ENCODE measurements around the gene HSPA5.
A peak's percentile ranks its signal among the peaks of the same experiment; 100 is the strongest.
"Not testable (repeated sequence)": the region's sequence is repeated elsewhere in the genome, so short reads cannot be mapped to it uniquely, and the experiment has no call there.

Gene HSPA5

DNA sequence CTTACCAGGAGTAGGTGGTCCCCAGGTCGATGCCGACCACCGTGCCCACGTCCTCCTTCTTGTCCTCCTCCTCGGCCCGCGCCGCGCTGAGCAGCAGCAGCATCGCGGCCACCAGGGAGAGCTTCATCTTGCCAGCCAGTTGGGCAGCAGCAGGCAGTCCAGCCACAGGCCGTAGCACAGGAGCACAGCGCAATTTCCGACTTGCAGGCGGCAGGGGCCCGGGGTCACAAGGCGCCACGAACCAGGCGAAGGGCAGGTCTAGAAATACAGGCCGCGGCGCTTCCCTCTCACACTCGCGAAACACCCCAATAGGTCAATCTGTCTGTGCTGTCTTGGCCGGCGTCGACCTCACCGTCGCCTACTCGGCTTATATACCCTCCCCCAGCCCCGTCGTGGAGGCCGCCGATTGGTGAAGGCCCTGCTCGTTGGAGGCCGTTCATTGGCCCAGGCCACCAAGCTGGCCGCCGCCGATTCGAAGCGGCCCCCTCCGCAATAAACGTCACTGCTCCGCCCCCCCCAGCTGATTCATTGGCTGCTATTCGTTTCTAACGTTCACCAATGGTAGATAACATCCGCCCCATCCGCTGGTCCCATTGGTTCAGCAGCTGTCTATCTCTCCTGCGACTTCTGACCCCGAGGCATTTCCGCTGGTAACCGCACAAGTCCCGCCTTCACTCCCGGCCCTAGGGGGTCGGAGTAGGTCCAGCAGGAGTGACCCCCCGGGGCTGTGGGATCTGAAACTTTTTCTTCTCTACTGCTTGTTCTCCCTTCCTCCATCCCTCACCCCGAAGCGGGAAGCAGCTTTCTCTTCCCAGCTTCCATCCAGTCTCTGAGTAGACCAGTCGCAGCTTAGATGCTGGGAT lies at the start of gene HSPA5:
TSS of gene HSPA5 (minus strand) at position 344 of the 863 bp plus-strand sequence. CDS start at position 127, 217 bp downstream.
- peak; percentile 96 for FAIRE-seq
- peak; percentile 93 for DNase-seq (ENCODE audit: extremely low spot score, insufficient read length, low read depth)

DNA sequence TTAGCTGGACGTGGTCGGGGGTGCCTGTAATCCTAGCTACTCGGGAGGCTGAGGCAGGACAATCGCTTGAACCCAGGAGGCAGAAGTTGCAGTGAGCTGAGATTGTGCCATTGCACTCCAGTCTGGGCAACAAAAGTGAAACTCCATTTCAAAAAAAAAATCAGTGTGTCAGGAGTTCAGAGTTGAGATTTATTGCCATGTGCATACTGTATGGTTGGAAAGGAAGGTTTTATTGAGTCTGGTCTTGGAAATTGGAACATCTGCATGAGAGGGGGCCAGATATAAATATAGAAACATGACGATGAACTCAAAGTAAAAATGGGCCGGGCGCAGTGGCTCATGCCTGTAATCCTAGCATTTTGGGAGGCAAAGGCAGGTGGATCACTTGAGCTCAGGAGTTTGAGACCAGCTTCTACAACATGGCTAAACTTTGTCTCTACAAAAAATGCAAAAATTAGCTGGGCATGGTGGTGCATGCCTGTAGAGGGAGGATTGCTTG lies 45.8 kb upstream of the HSPA5 start:
- not testable (repeated sequence) for FAIRE-seq; DNase-seq (ENCODE audit: extremely low spot score, insufficient read length, low read depth)

DNA sequence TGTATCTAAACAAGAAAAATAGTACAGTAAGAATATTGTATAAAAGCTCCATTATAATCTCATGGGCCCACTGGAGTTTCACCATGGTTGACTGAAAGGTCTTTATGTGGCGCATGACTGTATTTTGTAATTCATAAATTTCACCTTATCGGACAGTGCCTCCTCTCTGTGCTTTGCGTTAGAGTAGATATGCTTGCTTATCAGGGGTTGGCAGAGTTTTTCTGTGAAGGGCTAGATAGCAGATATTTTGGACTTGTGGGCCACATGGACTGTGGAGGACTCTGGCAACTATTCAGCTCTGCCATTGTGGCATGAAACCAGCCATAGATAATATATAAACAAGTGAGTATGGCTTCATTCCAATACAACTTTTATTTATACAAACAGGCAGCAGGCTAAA lies 43.7 kb upstream of the HSPA5 start:
- DNase-seq (ENCODE audit: extremely low spot score, insufficient read length, low read depth), result no peak
- FAIRE-seq, result no peak

DNA sequence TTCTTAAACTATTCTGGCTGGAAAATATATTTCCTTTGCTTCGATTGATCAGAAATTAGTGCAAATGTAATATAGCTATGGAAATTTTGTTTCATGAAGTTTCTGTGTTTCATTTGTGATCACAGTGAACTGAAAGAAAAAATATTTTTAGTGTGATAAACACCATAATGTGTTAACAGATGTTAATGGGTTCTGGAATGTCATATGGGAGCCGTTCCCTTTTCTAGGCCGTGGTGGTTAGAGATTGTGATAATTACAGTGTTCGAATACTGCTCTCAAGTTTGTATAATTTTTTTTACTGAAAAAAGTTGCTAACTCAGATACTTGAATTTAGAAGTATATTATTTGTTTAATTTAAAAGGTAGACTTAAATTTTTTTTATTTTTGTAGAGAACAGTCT lies 39.8 kb upstream of the HSPA5 start:
- DNase-seq (ENCODE audit: extremely low spot score, insufficient read length, low read depth) (no peak), FAIRE-seq (no peak)

DNA sequence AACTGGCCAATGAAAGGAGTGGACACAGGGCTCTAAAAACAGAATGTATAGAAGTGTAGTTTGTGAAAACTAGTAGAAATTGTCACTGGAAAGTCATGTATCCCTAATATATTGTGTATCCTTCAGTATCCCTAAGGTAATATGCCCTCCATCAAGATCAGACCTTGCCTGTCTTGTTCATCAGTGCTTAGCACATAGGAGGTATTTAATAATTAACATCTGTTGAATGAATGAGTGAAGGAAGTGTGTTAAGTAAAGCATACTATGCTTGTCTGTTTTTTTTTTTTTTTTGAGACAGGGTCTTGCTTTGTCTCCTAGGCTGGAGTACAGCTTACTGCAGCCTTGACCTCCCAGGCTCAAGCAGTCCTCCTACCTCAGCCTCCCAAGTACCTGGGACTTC lies 36.3 kb upstream of the HSPA5 start:
- DNase-seq (ENCODE audit: extremely low spot score, insufficient read length, low read depth) (no peak), FAIRE-seq (no peak)

DNA sequence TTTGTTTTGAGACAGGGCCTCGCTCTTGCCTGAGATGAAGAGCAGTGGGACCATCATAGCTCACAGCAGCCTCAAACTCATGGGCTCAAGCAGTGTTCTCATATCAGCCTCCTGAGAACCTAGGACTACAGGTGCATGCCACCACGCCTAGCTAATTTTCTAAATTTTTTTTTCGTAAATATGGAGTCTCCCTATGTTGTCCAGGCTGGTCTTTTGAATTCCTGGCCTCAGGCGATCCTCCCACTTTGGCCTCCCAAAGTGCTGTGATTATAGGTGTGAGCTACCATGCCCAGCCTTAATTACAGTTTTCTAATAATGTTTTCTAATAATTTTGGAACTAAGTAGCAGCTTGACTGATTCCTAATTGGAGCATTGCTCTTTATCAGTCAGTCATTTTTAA lies 35.6 kb upstream of the HSPA5 start:
- DNase-seq (ENCODE audit: extremely low spot score, insufficient read length, low read depth), result no peak
- FAIRE-seq, result no peak

DNA sequence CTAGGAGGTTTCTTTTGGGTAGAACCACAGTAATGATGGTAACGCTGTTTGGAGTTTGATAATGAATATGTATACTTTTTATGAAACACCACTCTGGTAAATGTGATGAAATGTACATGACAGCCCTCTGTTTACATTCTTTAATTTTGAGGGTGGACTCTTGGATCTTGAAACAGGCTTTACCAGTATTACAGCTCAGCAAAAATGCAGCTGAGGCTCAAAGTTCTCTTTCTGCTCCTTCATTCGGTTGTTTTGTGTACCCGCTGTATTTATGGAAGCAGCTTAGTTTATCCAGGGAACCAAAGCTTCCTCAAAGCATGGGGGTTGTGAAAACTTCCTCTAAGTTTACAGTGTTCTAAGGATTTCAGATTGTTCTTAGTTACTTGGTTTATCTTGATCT lies 31.6 kb upstream of the HSPA5 start:
- DNase-seq (ENCODE audit: extremely low spot score, insufficient read length, low read depth) (no peak), FAIRE-seq (no peak)

DNA sequence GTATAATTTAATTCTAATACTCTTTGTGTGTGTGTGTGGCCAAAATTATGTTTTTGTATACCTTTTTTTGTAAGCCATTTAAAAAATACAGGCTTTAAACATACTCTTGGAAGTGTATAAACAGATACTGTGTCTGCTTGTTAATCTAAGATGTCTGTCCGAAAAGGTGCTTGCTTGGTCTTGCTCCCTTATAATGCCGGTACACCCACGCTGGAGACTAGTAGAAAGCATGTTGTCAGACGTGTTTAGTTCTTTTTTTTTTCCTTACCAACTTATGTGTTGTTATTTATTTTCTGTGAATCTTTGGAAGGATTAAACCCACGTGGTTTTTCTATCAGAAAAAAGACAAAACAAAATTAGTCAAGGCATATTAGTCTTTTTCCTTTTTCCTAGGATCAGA lies 29.9 kb upstream of the HSPA5 start:
- FAIRE-seq (no peak), DNase-seq (ENCODE audit: extremely low spot score, insufficient read length, low read depth) (no peak)

DNA sequence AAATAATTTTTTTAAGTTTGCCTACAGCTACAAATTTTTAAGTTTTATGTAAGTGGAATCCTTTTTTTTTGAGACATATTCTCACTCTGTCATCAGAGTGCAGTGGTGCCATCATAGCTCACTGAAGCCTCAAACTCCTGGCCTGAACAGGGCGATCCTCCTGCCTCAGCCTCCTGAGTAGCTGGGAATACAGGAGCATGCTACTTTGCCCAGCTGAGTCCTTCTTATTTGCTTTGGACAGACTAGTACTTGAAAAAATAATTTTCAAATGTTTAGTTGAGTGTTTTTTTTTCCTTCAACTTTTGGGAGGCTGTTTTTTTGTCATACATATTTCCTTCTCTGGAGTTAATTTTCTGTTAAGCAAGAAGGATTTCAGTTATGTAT lies 27.9 kb upstream of the HSPA5 start:
- DNase-seq (ENCODE audit: extremely low spot score, insufficient read length, low read depth), result no peak
- FAIRE-seq, result no peak

DNA sequence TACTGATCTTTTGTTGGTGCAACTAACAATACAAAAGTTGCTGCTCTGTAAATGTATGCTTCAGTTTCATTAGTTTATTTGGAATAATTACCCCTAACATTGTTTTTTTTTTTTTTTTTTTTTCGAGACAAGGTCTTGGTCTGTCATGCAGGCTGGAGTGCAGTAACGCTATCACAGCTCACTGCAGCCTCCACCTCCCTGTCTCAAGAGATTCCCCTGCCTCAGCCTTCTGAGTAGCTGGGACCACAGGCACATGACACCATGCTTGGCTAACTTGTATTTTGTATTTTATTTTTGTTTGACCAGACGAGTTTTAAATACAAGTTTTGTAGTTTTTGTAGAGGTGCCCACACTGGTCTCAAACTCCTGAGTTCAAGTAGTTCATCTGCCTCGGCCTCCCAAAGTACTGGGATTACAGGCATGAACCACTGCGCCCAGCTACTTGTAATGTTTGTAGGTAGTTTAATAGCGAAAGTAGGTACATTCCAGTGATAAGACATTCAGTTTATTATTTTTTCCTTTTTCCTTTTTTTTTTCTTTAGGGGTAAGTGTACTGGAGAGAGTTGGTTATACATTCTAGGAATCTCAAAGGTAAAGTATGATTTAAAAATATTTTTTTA lies 27.4 kb upstream of the HSPA5 start:
- DNase-seq (ENCODE audit: extremely low spot score, insufficient read length, low read depth), result no peak
- FAIRE-seq, result no peak

DNA sequence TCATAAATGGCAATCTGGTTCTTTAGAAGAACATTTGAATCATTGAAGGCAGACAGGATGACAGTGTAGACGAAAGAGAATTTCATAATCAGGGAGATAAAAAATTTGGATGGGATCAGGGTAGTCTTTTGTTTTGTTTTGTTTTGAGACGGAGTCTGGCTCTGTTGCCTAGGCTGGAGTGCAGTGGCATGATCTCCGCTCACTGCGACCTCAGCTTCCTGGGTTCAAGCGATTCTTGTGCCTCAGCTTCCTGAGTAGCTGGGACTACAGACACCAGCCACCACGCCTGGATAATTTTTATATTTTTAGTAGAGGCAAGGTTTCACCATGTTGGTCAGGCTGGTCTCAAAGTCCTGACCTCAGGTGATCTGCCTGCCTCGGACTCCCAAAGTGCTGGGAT lies 22.9 kb upstream of the HSPA5 start:
- not testable (repeated sequence) for FAIRE-seq; DNase-seq (ENCODE audit: extremely low spot score, insufficient read length, low read depth)

DNA sequence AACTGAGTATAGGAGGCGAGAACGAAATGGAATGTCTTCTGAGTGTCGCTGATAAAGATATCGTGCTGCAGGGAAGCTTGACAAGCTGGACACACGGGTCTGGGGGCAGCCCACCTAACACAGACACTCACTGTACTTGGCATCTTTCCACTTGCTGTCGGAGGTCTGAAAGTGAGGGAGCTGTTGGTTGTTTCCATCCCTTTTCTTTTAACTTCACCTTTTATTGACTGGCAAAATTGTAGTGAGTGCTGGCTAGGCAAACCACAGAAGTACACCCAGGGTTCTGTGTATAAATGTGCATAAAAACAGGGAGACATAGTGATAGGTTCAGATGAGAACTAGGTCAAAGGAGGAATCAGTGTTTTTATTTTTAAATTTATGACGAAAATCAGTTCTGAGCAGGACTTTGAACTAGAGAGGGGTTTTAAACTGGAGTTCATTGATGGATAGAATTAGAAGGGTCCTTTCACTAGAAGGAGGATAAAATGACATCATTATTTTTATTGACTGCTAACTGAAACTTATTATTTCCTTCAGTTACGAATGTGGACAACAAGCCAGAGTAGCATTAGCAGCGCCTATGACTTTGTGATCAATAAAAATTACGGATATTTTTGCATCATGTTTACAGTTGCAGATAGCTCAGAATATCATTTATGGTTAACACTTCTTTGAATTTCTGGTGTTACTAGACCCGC lies 21.3 kb upstream of the HSPA5 start:
- FAIRE-seq (no peak), DNase-seq (ENCODE audit: extremely low spot score, insufficient read length, low read depth) (no peak)

DNA sequence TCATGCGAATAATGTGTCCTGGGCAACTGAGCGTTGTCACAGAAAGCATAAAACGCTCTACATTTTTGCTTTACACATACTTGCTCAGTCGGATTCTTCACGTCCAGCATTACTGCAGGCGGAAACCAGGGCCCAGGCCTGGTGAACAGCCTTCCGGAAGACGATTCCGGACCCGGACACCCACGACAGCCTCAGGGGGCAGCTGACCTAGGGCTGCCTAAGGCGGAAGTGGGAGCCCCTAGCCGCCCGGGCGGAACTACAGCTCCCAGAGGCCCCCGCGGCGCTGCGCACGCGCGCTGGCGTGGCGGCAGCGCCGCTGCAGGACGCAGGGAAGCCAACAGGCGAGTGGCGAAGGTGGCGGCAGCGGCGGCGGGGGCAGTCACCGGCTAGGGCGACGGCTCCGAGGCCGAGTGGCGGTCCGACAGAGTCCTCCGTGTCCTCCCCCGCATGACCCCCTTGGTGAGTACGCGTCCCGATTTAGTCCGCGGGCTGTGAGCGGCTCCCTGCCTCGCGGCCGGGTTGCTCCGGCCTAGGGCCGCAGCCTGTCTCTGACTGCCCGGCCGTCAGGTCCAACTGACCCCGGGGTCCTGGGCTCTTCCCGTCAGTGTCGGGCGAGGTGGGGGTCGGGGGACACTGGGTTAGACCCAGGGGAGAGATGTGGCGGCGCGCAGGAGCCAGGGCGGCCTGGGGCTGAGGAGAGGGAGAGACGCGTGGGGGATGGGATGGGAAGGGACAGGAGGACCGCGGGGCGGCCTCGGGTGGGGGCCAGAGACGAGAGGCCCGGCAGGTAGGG lies 20.6 kb upstream of the HSPA5 start, which contains the start of gene GAPVD1:
TSS of gene GAPVD1 (plus strand) at position 326 of the 793 bp plus-strand sequence. CDS start 37,096 bp downstream, outside the sequence.
- DNase-seq (ENCODE audit: extremely low spot score, insufficient read length, low read depth) (peak; percentile 98), FAIRE-seq (peak; percentile 82)

DNA sequence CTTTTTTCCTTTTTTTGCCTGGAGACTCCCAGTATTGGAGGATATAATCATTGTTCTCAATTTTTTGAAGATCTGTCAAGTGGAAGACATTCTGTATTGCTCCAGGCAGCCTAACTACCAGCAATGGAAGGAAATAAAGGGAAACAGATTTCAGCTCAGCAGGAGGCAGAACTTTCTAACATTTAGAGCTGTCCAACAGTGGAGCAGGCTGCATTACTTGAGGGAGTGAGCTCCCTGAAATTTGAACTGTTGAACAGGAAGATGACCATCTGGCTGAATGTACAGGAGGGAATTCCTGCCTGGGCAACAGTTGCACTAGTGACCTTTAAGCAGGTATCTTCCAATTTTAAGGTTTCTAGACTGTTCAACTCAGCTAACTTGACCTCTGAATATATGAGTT lies 19.4 kb upstream of the HSPA5 start:
- DNase-seq (ENCODE audit: extremely low spot score, insufficient read length, low read depth), result no peak

DNA sequence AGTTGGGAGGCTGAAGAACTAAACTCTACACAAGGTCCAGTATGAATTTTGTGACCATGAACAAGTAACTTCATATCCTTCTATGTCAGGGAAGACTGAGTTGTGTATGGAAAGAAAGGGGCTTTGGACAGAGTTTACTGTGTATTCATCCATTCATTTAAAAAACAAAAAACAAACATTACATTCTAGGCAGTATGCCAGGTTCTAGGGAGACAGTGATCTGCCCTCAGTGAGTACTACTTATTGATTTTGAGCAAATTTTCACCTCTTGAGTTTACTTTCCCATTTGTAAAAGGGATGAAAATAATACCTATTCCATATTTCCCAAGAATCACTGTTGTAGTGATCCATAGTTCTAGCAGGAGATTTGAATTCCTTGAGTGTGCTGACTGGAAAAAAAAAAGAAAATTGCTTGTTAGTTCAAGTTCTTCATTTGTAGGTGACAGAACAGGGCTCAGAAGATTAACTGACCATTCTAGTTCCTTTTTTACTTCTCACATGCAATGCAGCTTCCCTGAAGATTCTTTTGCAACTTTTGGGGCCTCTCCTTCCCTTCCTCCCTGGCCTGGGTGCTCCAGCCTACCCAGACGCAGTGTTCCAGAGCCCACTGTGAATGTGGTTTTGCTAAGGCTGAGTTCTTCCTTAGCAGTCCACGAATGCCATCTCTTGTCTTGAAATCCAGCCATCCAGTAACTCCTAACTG lies 17.8 kb upstream of the HSPA5 start:
- no peak for DNase-seq (ENCODE audit: extremely low spot score, insufficient read length, low read depth)
- no peak for FAIRE-seq

More for the DNA sequence above, 19.4 kb upstream of the HSPA5 start:
- FAIRE-seq, result no peak

DNA sequence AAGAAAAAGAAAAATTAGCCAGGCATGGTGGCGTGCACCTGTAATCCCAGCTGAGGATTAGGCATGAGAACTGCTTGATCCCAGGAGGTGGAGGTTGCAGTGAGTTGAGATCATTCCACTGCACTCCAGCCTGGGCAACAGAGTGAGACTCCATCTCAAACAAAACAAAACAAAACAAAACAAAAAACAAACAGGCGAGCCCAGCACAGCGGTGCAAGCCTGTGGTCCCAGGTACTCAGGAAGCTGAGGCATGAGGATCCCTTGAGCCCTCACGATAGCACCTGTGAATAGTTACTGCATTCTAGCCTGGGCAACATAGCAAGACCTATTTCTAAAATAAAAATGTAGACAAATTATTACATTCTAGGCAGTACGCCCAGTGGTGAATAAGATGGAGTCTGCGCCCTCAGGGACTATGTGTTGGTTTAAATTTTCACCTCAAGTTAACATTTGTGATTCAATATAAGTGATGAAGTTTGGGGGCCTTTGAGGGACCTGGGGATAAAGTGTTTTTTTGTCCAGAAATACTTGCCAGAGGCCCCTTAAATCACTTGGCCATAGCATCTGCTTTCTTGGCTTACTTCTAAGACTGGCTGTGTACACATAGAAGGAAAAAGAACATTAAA lies 17.1 kb upstream of the HSPA5 start:
- no peak for DNase-seq (ENCODE audit: extremely low spot score, insufficient read length, low read depth)
- no peak for FAIRE-seq

DNA sequence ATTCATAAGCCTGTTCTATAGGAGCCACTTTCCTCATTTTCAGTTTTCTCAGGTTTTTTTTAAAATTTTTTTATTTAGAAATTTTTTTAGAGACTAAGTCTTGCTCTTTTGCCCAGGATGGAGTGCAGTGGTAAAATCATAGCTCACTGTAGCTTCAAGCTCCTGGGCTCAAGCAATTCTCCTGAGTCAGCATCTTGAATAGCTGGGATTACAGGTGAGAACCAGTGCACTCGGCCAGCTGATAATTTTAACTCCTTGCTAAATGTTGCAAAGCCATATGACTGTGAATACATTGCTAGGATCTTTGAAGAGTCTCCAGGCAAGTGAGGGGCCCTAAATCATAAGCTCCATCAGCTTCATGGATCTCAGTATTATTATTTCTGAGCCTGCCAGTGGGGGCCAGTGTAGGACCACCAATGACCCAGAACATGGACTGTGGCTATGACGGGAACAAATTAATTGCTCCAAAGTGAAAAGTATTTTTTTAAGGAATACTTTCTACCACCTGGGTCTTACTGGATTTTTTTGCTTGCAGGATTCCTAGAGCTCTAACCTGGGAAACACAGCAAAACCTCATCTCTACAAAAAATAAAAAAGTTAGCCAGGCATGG lies 14.7 kb upstream of the HSPA5 start:
- DNase-seq (ENCODE audit: extremely low spot score, insufficient read length, low read depth) (no peak), FAIRE-seq (no peak)

DNA sequence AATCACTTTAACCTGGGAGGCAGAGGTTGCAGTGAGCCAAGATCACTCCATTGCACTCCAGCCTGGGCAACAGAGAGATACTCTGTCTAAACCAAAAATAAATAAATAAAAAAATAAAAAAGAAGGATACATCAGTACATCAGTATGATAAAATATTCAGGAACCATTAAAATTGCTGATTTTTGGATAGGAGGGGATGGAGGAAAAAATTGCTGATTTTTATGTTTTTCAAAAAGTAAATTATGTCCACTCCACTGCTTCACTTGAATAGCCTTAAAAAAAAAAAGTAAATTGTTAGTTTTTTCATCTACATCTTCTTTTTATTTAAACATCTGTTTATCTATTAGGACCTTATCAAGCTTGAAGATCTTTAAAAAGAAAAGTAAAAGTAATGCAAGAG lies 13.1 kb upstream of the HSPA5 start:
- DNase-seq (ENCODE audit: extremely low spot score, insufficient read length, low read depth) (no peak), FAIRE-seq (no peak)

Measured in GM18507 (cell line).